Esophagus squamous epithelium (tissue), 5 donors: ENCODE results near the gene CTSD. TPM values are rescaled to one million over a fixed set of nuclear protein-coding genes. Genes with fewer than 3 reads are reported as not detected.

ENCODE experiments used
- DNase-seq: peaks from one replicate; lab custom pipeline; 2025; lab: John Stamatoyannopoulos, UW
- H3K27ac ChIP-seq, 4 donors: fragments of 200-600 bp; sonication (generic); one replicate each; pipeline ENCODE4 v1.5.1; 2016 to 2019; ENCODE audit warnings: mild to moderate bottlenecking in 1 of 4
- H3K27me3 ChIP-seq, 4 donors: fragments of 200-600 bp; sonication (generic); 1 replicate in 3 of 4; 2 replicates in 1 of 4; pipeline versions ENCODE4 v1.5.1 to v1.6.0; 2017 to 2021; ENCODE audit warnings: antibody characterized with exemption in 1 of 4
- H3K36me3 ChIP-seq, 3 donors: fragments of 200-600 bp; sonication (generic); one replicate each; pipeline ENCODE4 v1.5.1; 2016 to 2019
- H3K4me1 ChIP-seq, 3 donors: fragments of 200-600 bp; sonication (generic); one replicate each; pipeline ENCODE4 v1.5.1; 2017 to 2019
- H3K4me3 ChIP-seq, 4 donors: fragments of 200-600 bp; sonication (generic); 1 replicate in 3 of 4; 2 replicates in 1 of 4; pipeline ENCODE4 v1.5.1; 2016 to 2019; ENCODE audit warnings: mild to moderate bottlenecking in 2 of 4, moderate library complexity in 1 of 4
- H3K9me3 ChIP-seq, 3 donors: fragments of 200-600 bp; sonication (generic); one replicate each; pipeline ENCODE4 v1.5.1; 2016 to 2019
- CTCF ChIP-seq, 6 experiments: fragments of 450-650 bp in 4 of 6; fragments of 200-600 bp in 2 of 6; sonication (generic) in 2 of 6; IDR thresholded peaks; one replicate each; pipeline ENCODE4 v1.5.1; 2016 to 2019; ENCODE audit warnings: antibody characterized with exemption in 6 of 6, mild to moderate bottlenecking in 4 of 6, moderate library complexity in 4 of 6
- POLR2A ChIP-seq, 4 donors: fragments of 450-650 bp; IDR thresholded peaks; one replicate each; pipeline ENCODE4 v1.6.1; 2017; ENCODE audit warnings: antibody characterized with exemption in 4 of 4, mild to moderate bottlenecking in 4 of 4, moderate library complexity in 3 of 4
- WGBS, 2 donors: methylation state at CpG; one replicate each; pipeline ENCODE4 v1.1.5; 2018; 5-methylcytosine and 5-hydroxymethylcytosine counted together
- intact Hi-C: fragments of 100-400 bp; cut with DNase I; formaldehyde crosslinking; loops from one replicate; pipeline ENCODE4 v1.15.0; 2022
- total RNA-seq, 4 donors: library from RNA; depleted of rRNA; stranded (reverse); fragments of >200 nt; gene quantifications; one replicate each; pipeline ENCODE4 v1.1.0, GENCODE V29; 2016
- donor health status: DM: yes; HTN: yes; CAD: no.

CTSD gene
- total RNA-seq, 4 donors from 2014 or later = 369 to 649 (median 567) TPM

- Histone ChIP-seq H3K27me3 (peaks cover 0 to 31% (median 0%) of the 10 kb centered on the region in 4 donors), H3K4me1 (peaks cover 4 to 26% (median 8%) of the 10 kb centered on the region in 3 donors), H3K9me3 (no peaks in the 10 kb centered on the region), H3K36me3 (no peaks in the 10 kb centered on the region), H3K4me3 (no peak overlapping the region), H3K27ac (no peak overlapping the region)
- intact Hi-C loops = no loop called here
- WGBS, 2 donors = 23 to 37% methylated on average over 4 of the region's 4 CpGs
- TF ChIP-seq POLR2A (IDR thresholded peaks at IDR 0.05) (no peak), CTCF (IDR thresholded peaks at IDR 0.05) (no peak)
- DNase-seq = no peak
Observed at GRCh38 chr11:1707751-1708150, 56.0 kb downstream of the CTSD start.

- no peak for DNase-seq
- H3K36me3 ChIP-seq = no peaks in the 10 kb centered on the region
- peaks cover 0 to 27% (median 0%) of the 10 kb centered on the region in 4 donors for H3K27me3 ChIP-seq
- no peaks in the 10 kb centered on the region for H3K9me3 ChIP-seq
- H3K4me3 ChIP-seq = no peak overlapping the region
- peak in 2 of 6 experiments; percentile 11 to 39 for TF ChIP-seq CTCF (IDR thresholded peaks at IDR 0.05)
- no peak for TF ChIP-seq POLR2A (IDR thresholded peaks at IDR 0.05)
- 69 to 86% methylated on average over 5 to 11 of the region's 17 CpGs for WGBS, 2 donors
- H3K4me1 ChIP-seq = peaks cover 4 to 26% (median 8%) of the 10 kb centered on the region in 3 donors
- intact Hi-C loops = no loop called here
- H3K27ac ChIP-seq = no peak overlapping the region
Observed at GRCh38 chr11:1706634-1707400, 56.9 kb downstream of the CTSD start.

GRCh38 chr11:1705126-1706052, 58.3 kb downstream of the CTSD start:
- Histone ChIP-seq H3K4me1 (peaks cover 4 to 26% (median 8%) of the 10 kb centered on the region in 3 donors), H3K4me3 (no peak overlapping the region), H3K36me3 (no peaks in the 10 kb centered on the region), H3K27ac (peak overlapping the region; percentile 11 to 56 (median 20)), H3K9me3 (no peaks in the 10 kb centered on the region), H3K27me3 (peaks cover 0 to 28% (median 0%) of the 10 kb centered on the region in 4 donors)
- WGBS, 2 donors = 37 to 54% methylated on average over 10 to 15 of the region's 15 CpGs
- no peak for TF ChIP-seq POLR2A (IDR thresholded peaks at IDR 0.05)
- no peak for TF ChIP-seq CTCF (IDR thresholded peaks at IDR 0.05)
- no peak for DNase-seq
- intact Hi-C loops = no loop called here

GRCh38 chr11:1703146-1703545, 60.6 kb downstream of the CTSD start:
- TF ChIP-seq POLR2A (IDR thresholded peaks at IDR 0.05) (no peak), CTCF (IDR thresholded peaks at IDR 0.05) (no peak)
- DNase-seq = no peak
- intact Hi-C loops = no loop called here

More at GRCh38 chr11:1703146-1703545, 60.6 kb downstream of the CTSD start:
- Histone ChIP-seq H3K4me3 (no peak overlapping the region), H3K36me3 (no peaks in the 10 kb centered on the region), H3K27ac (no peak overlapping the region), H3K27me3 (peaks cover 0 to 33% (median 0%) of the 10 kb centered on the region in 4 donors), H3K4me1 (peaks cover 4 to 32% (median 8%) of the 10 kb centered on the region in 3 donors), H3K9me3 (no peaks in the 10 kb centered on the region)
- 82 to 88% methylated on average over 6 of the region's 6 CpGs for WGBS, 2 donors

Other genes with a start within 250 kb of the CTSD start
- gene DUSP8, start 191.7 kb downstream of the CTSD start, total RNA-seq = 1 to 10 TPM in 2 of 4 donors, under 1 TPM in 2; 0.12 to 1.3 (median 0.64) TPM
- not detected for gene KRTAP5-1, start 178.6 kb downstream of the CTSD start, total RNA-seq
- gene KRTAP5-2, start 165.6 kb downstream of the CTSD start, total RNA-seq = not detected
- not detected for gene KRTAP5-3, start 155.5 kb downstream of the CTSD start, total RNA-seq
- not detected for gene KRTAP5-4, start 141.8 kb downstream of the CTSD start, total RNA-seq
- not detected for gene KRTAP5-5, start 134.2 kb downstream of the CTSD start, total RNA-seq
- gene KRTAP5-6, start 66.7 kb downstream of the CTSD start, total RNA-seq = not detected
- gene IFITM10, start 13.3 kb downstream of the CTSD start, total RNA-seq = 1 to 10 TPM in 3 of 4 donors, under 1 TPM in 1; 0.88 to 6.3 (median 2.4) TPM
- gene SYT8, start 71.1 kb upstream of the CTSD start, total RNA-seq = 100 to 1,000 TPM in 1 of 4 donors, 10 to 100 TPM in 3; 28.7 to 110 (median 69.3) TPM
- 10 to 100 TPM in 3 of 4 donors, not detected in 1; 14.7 to 23.8 (median 15.0) TPM for gene TNNI2, start 75.1 kb upstream of the CTSD start, total RNA-seq
- 10 to 100 TPM; 23.3 to 75.9 (median 46.4) TPM for gene LSP1, start 89.2 kb upstream of the CTSD start, total RNA-seq
- gene PRR33, start 128.0 kb upstream of the CTSD start, total RNA-seq = not detected
- 1 to 10 TPM in 2 of 4 donors, under 1 TPM in 1, not detected in 1; 0.76 to 3.1 (median 1.6) TPM for gene TNNT3, start 155.8 kb upstream of the CTSD start, total RNA-seq
- 100 to 1,000 TPM; 128 to 231 (median 155) TPM for gene MRPL23, start 183.4 kb upstream of the CTSD start, total RNA-seq
- gene H19, start 233.9 kb upstream of the CTSD start, total RNA-seq = 100 to 1,000 TPM in 1 of 4 donors, 10 to 100 TPM in 2, 1 to 10 TPM in 1; 4.7 to 121 (median 47.8) TPM